GM19395 (cell line): ENCODE measurements around the gene HCFC1R1.

Experiments used
- ATAC-seq: cut with Tn5 transposase; IDR thresholded peaks from one replicate; pipeline ENCODE4 v1.9.1; 2021; ENCODE audit warnings: mild to moderate bottlenecking, moderate library complexity; ENCODE audit not compliant: unreplicated experiment

Gene HCFC1R1

DNA sequence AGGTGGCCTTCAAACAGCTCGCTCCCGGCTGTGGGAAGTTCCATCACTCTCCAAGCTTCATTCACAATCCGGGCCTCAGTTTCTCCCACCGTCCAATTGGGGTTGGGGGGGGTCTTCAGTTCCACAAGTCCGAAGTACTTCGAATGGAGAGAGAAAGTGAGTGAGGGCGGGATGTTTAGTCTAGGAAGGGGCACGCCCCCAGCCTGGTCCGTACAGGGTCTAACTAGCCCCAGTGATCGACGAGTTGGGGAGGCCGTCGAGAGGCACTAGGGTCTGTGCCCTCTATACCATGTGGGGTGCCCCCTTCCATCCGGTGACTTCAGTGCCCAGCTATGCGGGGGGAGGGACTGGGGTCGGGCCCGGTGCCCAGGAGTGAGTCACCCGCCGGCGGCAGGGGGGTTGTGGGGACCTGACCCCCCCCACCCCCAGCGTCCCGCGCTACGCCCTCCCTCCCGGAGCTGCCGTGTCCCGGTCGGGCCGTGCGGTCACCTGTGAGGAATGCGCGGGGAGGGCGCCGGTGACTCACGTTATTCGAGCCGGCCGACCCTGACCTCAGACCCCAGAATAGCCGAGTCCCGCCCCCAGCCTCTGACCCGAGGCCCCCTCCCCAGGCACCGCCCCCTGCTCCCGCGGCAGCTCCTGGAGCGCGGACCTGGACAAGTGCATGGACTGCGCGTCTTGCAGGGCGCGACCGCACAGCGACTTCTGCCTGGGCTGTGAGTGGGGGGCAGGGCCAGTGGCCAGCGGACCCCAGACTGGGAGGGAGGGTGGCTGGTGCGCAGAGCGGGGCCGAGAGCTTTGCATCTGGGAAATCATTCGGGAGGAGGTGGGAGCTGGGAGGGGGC is 2.9 kb downstream of the HCFC1R1 start:
- ATAC-seq: no peak

DNA sequence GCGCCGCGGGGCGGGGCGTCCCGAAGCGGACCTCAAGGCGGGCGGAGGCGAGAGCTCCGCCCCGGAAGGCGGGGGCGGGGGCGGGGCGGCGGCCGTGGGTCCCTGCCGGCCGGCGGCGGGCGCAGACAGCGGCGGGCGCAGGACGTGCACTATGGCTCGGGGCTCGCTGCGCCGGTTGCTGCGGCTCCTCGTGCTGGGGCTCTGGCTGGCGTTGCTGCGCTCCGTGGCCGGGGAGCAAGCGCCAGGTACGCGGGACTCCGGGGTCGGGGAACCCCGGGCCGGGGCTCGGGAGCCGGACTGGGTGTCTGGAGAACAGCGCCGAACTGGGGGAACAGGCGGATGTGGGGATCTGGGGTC is 3.5 kb downstream of the HCFC1R1 start, which contains the start of gene TNFRSF12A:
Gene TNFRSF12A (plus strand): TSS at position 122 of the 357 bp plus-strand sequence. CDS start 30 bp downstream, at position 152.
- ATAC-seq: no peak

DNA sequence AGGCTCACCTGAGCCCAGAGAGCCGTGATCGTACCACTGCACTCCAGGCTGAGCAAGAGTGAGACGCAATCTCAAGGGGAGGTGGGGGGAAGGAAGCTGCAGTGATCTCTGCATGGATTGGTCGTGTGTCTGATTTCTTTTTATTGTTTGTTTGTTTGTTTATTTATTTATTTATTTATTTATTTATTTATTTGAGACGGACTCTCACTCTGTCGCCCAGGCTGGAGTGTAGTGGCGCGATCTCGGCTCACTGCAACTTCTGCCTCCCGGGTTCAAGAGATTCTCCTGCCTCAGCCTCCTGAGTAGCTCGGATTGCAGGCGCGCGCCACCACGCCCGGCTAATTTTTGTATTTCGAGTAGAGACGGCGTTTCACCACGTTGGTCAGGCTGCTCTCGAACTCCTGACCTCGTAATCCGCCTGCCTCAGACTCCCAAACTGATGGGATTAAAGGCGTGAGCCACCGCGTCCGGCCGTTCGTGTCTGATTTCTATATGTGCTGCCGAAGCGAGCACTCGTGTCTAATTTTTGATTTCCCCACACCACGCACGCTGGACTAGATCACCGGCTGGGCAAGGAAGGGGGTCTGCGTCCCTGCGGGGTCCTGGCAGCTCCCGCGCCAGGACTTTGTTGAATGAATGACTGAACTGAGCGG is 4.0 kb downstream of the HCFC1R1 start:
- ATAC-seq: no peak

DNA sequence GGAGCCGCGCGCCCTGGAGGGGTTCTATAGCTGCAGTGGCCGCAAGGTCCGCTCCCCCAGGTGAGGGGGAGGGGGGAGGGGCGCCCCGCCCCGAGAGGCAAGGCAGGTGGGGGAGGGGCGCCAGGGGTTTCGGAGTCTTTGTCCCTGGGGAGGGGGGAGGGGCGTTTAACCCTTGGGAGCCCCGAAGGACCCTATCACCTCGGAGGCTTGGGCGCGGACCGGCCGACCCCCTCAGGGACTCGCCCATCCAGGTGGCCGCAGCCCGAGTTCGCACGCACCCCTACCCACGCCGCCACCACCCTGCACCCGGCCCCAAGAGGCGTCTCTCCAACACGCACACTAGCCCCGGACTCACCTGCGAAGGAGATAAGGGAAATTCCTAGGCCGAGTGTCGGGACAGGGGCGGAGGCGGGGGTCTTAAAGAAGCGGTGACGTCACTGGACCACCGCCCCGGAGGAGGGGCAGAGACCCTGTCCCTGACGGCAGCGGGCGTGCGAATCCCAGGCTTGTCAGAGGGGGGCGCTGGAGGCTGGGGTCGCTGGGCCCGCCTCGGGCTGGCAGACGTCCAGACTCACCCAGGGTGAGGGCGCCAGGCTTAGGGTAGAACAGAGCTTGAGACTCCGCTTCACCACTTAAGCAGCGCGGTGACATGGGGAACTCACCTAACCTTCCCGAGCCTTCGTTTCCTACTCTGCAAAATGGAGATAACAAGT is 5.8 kb downstream of the HCFC1R1 start, which contains the start of gene CLDN6:
Gene CLDN6 (minus strand): TSS at position 390 of the 713 bp plus-strand sequence. CDS start 2,162 bp downstream, outside the sequence.
- no peak for ATAC-seq

DNA sequence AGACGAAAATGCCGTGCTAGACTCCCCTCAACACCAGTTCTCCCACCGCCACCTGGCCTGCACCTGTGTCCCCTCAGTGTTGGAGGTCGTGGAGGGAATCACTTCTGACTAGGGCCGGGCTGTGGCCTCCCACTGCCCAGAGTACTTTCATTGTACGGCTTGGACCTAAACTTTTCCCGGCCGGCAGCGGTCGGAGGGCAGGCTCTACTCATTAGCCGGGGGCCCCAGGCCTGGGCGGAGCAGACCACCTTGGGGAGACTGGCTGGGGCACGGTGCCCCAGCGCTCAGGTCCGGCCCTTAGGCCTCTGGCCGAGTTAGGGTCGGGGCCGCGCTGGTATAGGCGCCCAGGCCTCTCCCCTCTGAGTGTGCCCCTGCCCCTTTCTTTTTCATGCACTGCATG is 6.4 kb downstream of the HCFC1R1 start:
- ATAC-seq: no peak

DNA sequence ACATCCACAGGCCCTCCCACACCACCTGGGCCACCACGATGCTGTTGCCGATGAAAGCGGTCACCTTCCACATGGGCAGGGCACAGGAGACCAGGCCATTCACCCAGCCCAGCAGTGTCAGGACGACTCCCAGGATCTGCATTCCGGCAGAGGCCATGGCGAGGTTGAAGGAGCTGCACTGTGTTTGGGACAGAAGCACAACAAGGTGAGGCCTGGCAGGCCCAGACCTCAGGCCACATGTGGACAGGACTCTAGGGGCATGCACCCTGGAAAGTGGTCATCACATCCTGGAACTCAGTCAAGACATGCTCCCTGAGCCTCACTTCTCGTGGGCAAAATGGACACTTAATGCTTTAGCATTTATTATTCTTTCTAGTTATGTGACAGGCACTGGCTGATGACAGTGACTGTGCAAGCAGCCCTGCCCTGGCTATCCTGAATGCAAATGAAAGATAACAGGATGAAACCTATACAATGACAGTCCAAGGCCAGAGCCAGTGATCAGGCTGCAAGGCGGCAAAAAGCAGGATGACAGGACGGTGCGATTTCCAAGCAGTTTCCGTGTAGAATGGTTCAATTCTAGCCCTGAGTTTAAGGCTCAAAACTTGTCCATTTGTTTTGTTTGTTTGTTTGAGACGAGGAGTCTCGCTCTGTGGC is 7.7 kb downstream of the HCFC1R1 start:
- no peak for ATAC-seq

DNA sequence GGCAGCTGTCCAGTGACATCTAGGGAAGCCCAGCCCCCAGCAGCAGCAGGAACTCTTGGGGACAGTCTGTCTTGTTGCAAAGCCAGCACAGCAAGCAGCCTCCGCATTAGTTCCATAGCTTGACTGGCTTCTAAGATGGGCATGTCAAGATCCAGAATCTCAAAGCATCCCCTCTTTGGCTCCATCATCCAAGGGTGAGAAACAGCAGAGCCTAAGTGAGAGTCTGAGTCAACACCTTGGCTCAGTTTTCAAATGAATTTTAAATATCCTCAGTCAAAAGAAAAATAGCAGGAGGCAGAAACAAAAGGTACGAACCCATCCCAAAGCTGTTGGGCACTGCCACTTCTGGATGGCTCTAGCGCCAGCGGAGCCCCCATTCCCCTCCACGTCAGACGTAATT is 8.8 kb downstream of the HCFC1R1 start:
- ATAC-seq: no peak

DNA sequence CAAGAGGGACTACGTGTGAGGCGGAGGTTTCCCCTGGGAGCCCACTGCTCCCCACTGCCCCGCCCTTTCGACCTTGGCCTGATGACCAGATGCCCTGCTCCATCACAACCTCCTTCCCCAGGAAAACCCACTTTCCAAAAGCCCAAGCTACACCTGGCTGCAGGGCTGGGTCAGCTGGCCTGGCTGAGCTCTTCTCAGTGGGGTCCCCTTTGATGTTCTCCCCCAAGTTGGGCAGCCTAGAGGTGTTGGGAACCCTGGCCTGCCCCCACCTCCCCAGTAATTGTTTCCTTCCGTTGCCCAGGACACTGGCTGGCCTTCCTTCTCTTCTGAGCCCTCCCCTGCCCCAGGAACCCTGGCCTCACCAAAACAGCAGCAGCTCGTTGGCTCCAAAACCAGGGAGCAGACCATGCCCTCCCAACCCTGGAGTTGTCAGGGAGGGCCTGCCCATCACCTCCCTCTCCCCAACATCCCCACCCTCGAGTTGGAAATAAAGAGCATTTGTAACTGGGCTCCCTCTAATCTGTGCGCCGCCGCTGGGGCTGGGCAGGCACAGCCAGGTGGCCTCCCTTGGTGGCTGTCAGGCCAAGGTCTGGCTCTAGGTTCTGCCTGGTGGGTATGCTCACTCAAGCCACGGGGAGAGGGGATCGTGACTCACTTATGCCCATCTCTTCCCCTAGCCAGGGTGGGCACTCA is 9.6 kb downstream of the HCFC1R1 start:
- ATAC-seq: no peak

DNA sequence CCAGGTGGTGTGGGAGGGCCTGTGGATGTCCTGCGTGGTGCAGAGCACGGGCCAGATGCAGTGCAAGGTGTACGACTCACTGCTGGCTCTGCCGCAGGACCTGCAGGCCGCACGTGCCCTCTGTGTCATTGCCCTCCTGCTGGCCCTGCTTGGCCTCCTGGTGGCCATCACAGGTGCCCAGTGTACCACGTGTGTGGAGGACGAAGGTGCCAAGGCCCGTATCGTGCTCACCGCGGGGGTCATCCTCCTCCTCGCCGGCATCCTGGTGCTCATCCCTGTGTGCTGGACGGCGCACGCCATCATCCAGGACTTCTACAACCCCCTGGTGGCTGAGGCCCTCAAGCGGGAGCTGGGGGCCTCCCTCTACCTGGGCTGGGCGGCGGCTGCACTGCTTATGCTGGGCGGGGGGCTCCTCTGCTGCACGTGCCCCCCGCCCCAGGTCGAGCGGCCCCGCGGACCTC is 10.2 kb downstream of the HCFC1R1 start:
- no peak for ATAC-seq

DNA sequence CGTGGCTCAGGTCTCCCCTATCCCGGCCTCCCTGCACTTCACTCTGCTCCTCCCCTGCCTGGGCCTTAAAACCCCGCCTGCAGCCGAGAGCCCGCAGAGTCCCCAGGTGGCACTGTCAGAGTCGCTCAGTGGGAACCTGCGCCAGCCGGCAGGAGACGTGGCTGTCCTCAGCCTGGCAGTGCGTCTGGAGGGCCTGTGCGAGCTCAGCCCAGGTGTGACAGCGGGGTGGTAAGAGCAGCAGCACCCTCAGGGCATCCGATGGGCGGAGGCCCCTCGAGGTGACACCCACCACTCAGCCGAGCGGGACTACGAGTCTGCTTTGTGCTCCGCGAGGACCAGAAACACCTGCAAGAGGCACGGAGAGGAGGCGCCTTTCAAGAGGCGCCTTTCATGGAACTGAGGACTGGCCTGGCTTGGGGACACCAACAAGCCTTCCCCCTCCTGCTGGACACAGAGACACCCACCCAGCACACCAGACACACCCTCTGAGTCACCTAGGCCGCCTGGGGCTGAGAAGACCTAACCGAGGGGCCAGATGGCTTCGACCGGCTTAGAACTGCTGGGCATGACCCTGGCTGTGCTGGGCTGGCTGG is 10.8 kb downstream of the HCFC1R1 start, which contains the start of gene CLDN9:
Gene CLDN9 (plus strand): TSS at position 96 of the 593 bp plus-strand sequence. CDS start 440 bp downstream, at position 536.
- no peak for ATAC-seq

DNA sequence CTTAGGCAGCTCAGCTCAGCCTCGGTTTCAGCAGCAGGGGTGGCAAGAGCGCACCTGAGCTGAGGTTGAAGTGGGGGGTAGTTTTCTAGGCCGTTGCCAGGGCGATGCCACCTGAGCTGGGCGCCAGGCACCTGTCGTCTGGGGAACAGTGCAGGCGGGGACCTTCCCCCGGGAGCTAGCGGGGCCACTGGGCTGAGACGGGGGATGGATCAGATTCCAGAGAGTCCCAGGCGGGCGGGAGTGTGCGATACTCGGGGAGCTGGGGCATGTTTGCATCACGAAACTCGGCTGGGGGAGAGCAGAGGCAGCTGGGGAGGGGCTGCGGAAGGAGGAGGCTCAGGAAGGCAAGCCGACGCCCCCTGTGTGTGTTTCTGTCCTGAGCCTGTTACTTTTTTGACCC is 11.5 kb downstream of the HCFC1R1 start:
- no peak for ATAC-seq

DNA sequence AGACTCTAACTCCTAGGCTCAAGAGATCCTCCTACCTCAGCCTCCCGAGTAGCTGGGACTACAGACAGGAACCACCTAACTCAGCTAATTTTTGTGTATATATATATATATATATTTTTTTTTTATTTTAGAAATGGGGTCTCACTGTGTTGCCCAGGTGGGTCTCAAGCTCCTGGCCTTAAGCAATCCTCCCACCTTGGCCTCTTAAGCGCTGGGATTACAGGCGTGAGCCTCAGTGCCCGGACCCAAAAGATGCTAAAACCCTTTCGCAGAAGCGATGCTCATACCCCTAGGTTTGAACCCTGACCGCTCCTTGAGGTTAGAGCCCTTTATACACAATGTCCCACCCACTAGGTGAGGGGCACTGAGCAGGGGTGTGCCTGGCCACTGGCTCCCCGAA is 13.2 kb downstream of the HCFC1R1 start:
- no peak for ATAC-seq

DNA sequence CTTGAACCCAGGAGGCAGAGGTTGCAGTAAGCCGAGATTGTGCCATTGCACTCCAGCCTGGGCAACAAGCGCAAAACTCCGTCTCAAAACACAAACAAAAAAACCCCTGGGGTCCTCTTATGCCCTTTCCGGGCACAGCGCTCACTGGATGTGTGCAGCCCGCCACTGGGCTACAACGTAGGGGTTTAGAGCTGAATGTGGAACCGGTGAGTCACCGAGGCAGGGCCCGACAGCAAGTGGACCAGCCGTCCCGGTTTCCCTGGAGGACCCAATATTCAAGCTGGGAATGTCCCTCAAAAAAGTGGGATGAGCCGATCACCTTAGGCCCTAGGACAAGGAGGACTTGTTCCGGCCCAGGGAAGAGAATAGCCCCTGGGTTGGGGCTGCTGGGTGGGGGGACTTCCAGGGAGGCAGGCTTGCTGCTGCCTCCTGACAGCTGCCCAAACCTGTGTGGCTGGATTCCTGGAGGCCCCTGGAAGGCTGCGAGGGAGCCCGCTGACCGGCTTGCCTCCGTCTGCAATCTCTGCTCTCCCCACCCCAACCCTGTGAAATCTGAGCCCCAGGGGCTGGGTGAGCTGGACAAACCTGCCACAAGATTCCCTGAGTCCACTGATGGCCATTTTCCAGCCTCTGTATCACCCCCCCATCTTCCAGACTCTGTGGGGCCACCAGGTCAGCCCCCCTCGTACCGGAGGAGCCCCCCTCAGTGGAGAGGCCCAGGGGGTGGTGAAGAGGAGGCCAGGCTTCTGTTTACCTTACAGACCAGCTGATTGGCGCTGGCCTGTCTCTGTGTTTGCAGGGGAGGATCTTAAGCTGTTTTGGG is 14.0 kb downstream of the HCFC1R1 start:
- ATAC-seq: no peak

DNA sequence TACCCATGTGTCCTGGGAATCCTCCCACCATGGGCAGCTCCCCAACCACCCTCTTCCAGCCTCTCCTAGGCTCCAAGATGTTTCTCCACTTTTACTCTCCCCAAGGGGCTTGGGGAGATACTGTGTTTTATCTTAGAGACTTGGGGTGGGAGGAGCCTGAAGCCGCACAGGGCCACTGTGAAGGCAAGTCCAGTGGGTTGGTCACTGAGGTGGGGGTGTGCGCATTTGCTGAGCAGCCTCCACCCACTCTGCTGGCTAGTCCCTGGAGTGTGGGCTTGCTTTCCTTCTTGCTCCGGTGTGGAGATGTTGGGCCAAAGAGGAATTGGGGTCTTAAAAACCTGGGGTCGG is 15.1 kb downstream of the HCFC1R1 start:
- ATAC-seq: no peak

DNA sequence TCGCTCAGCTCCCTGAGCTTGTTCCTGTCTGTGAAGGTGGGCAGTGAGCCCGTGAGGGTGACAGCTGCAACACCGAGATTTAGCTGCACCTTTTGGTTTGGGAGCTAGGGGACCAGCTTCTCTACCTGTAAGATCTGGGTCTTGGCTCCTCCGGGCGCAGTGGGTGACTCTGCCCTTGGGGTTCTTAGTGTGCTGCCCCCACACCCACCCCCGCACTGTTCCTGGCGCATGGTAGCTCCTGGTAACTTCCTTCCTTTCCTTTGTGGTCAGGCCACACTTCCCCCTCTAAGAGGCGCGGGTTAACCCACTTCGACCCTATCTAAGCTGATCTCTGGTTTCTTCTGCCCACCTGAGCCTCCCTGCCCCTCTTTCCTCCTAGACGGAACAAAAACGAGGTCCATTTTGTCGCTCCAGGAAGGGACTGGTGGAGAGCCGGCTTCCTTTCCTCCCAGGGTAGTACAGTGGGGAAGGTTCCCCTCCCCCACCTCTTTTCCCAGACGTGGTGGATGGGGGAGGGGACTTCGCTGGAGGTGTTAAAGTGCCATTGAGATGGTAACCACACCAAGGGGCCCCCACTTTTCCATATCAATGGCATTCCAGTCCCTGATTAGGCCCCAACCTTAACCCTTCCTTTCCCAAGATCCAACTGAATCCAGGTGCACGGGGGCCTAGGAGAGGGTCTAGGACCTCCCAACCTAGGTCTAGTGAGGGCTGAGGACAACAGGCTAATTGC is 15.6 kb downstream of the HCFC1R1 start:
- ATAC-seq: no peak

DNA sequence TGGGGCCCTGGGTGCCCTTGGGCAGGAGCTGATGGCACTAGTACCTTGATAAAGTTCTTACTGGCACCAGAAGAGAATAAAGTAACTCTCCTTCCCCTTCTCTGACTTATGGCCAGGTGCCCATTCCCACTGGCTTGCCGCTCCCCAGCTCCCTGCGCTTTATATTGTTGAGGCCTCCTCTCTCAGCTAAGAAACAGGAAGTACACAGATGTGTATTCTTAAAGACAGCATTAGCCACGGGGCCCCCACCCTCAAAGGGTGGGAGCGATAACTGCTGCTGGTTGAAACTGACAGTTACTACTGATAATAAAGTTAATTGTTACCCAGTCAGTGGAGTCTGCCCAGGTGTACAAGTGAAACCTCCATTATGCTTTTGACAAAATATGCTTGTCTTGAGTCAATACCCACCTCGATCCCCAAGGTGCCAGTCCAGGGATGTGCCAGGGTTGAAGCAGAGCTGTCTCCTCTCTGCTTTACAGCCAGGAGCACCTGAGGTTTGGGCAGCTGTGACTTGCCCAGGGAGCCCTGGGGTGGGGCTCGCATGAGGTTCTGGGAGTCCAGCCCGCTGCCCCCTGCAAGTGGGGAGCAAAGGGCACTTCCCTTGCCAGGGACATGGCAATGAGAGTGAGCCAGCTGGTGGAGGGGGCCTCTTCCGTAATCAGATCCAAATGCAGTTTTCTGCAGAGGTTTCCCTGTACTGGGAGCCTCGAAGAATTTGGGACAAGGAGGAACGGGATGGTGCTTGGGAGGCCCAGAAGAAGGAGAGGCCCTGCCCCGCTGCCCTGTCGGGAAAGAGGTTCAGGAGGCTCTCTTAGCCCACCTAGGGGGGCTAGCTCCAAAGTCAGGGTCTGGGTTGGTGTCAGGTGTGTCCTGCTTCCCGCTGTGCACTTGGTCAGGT is 16.4 kb downstream of the HCFC1R1 start:
- no peak for ATAC-seq

DNA sequence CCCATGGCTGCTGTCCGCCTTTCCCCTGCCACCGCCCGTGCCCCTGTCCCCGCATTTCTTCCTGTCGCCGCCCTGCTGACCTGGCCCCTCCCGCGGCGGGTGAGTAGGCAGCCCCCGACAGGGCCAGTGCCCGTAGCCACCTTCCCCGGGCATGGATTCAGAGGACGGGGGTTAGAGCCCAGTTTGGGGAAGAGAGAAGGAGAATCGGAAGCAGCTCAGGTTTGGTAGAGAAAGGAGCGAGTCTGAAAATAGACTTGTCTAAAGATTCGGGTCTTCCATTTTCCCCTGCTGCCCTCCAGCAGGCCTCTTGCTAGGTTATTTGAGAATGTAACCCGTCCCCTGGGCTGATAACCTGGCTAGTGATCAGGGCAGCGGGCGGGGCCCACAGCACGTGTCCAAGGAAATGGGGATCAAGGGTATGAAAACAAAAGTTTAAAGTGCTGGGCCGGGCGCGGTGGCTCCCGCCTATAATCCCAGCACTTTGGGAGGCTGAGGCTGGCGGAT is 18.9 kb downstream of the HCFC1R1 start:
- ATAC-seq: no peak
